HS-27A (cell line): ENCODE results near the gene RETN.

ENCODE experiments used
- DNase-seq: peaks from one replicate; pipeline ENCODE4 v3.0.0-alpha.2; 2012; ENCODE audit warnings: low read depth, missing footprints

Gene RETN

DNA sequence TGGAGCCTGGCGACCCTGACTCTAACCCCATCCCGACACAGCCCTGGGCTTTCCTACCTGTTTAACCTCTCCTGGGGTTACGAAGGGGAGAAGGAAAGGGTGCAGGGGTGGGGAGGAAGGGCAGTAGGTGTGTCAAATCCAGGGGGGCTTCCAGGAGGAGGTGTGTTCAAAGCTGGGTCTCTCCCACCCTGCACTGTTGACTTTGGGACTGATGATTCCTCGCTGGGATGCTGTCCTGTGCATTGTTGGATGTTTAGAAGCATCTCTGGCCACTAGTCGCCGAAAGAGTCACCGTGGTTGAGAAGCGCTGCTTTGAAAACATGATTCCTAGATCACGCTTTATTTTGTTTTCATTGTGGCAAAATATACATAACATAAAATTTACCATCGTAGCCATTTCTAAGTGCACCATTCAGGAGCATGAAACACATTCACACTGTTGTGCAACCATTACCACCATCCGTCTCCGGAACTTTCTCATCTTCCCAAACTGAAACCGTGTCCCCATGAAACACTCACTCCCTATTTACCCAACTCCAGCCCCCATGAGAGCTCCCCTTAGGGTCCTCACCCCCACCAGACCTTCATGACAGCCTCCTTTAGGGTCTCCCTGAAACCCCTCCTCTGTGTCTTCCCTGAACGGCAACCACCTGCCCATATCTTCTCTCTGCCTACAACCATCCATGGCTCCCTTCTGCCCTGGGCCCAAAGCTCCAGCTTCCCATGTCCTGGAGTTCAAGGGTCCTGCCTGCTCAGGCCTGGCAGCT lies 37.5 kb downstream of the RETN start:
- DNase-seq = no peak

DNA sequence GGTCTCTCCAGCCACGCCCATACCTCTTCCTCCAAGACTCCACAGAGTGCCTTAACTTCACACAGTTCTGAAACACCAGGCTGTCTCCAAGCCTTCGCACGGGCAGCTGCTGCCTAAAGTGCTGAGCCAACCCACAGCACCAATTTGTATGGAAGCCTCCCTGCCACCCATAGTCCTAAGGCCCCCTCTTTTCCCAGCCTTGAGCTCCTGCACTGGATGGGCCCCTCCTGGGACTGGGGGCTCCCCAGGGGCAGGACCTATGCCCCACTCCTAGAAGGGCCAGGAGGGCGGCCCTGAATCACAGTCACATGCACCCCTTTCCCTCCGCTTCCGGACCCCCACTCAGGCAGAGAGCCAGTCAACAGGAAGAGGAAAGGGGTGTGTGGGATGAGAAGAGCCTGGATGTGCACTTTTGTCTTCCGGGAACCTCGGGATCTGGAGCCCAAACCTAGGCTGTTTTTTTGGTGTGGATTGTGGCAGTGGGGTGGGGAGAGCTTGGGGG lies 38.2 kb downstream of the RETN start:
- no peak for DNase-seq

DNA sequence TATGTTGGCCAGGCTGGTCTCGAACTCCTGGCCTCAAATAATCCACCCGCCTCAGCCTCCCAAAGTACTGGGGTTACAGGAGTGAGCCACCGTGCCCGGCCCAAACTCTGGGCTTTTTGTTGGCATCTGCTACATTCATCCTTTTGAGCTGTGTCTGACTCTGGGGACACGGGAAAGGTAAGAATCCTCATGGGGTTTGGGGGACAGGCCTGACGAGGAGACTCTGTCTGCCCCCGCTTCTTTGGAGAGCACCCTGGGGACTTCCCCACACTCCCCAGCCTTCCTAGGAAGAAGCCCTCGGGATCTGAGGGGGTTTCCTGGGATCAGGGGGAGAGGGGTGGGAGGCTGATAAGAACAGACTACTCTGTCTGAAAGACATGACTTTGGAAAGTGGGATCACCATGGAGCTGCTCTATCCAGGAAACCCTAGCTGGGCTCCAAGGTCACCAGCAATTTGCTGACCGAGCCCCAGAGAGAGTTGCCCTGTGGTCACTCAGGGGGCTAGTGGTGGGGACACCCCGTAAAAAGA lies 41.1 kb downstream of the RETN start:
- no peak for DNase-seq

DNA sequence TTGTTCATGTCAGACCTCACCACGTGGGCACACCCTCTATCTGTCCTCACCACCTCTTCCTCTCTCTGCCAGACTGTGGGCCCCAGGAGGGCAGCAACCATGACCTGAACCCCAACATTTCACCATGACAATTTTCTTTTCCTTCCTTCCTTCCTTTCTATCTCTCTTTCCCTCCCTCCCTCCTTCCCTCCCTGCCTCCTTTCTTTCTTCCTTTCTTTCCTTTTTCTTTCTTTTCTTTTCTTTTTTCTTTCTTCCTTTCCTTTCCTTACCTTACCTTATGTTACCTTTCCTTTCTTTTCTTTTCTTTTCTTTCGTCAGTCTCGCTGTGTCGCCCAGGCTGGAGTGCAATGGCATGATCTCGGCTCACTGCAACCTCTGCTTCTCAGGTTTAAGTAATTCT lies 41.8 kb downstream of the RETN start:
- no peak for DNase-seq

DNA sequence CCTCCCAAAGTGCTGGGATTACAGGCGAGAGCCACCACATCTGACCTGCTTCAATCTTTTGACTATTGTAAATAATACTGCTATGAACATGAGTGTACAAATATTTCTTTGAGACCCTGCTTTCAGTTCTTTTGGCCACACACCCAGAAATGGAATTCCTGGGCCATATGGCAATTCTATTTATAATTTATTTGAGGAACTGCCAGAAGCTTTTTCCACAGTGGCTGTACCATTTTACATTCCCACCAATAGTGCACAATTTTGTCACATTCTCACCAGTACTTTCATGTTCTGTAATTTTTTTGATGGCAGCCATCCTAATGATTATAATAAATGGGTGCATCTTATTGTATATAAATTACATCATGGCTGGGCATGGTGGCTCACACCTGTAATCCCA lies 46.8 kb downstream of the RETN start:
- no peak for DNase-seq

DNA sequence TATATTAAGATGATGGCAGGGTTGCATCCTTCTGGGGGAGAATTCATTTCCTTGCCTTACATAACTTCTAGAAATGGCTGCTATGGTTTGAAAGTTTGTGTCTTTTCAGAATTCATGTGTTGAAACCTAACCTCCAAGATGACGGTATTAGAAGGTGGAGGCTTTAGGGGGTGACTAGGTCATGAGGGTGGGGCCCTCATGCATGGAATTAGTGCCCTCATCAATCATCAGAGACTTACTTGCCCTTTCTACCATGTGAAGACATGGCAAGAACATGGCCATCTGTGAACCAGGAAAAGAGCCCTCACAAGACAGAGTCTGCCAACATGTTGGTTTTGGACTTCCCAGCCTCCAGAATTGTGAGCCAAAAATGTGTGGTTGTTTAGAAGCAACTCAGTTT lies 47.9 kb downstream of the RETN start:
- DNase-seq = no peak

DNA sequence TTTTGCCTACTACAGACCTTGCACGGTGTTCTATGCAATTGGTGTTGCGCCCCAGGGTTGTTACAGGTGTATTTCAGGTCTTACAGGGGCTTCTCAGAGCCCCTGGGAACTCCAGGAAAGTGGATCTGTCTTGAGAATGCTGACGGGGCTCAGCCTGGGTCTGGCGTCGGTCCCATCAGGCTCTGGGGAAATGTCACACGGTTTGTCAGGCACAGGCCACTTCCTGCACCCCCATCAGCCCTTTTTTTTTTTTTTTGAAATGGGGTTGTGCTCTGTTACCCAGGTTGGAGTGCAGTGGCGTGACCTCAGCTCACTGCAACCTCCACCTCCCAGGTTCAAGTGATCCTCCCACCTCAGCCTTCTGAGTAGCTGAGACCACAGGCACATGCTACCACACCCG lies 49.8 kb downstream of the RETN start:
- DNase-seq = no peak
